Measurements from ENCODE around the gene RBM33.

Gene RBM33

GRCh38 chr7:155744971-155745683 lies 100.7 kb downstream of the RBM33 start:
- DNase-seq (ENCODE audit: low read depth): no peak
- TF ChIP-seq, protein P1, sequence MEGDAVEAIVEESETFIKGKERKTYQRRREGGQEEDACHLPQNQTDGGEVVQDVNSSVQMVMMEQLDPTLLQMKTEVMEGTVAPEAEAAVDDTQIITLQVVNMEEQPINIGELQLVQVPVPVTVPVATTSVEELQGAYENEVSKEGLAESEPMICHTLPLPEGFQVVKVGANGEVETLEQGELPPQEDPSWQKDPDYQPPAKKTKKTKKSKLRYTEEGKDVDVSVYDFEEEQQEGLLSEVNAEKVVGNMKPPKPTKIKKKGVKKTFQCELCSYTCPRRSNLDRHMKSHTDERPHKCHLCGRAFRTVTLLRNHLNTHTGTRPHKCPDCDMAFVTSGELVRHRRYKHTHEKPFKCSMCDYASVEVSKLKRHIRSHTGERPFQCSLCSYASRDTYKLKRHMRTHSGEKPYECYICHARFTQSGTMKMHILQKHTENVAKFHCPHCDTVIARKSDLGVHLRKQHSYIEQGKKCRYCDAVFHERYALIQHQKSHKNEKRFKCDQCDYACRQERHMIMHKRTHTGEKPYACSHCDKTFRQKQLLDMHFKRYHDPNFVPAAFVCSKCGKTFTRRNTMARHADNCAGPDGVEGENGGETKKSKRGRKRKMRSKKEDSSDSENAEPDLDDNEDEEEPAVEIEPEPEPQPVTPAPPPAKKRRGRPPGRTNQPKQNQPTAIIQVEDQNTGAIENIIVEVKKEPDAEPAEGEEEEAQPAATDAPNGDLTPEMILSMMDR (IDR thresholded peaks at IDR 0.05; ENCODE audit: control insufficient read depth, insufficient read depth, low read depth, low read length, missing control alignments): no peak
- H3K4me3 ChIP-seq (ENCODE audit: control insufficient read depth, low read depth, low read length): no peak overlapping the region

DNA sequence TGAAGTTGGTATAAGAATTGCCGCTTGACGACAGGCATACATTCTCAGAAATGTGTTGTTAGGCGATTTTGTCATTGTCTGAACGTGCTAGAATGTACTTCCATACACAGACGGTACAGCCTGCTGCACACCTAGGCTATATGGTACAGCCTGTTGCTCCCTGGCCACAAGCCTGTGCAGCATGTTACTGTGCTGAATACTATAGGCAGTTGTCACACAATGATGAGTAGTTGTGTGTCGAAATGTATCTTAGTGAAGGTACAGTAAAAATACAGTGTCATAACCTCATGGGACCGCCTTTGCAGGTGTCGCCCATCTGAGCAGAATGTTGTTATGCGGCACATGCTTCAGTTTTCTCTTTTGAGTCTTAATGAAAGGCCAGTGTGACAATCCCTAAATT lies 101.3 kb downstream of the RBM33 start:
- no peak overlapping the region for H3K4me3 ChIP-seq (ENCODE audit: control insufficient read depth, low read depth, low read length)
- TF ChIP-seq, protein P1 (IDR thresholded peaks at IDR 0.05; ENCODE audit: control insufficient read depth, insufficient read depth, low read depth, low read length, missing control alignments): no peak
- DNase-seq (ENCODE audit: low read depth): no peak

- no peak overlapping the region for H3K4me3 ChIP-seq (ENCODE audit: control insufficient read depth, low read depth, low read length)
- DNase-seq (ENCODE audit: low read depth): no peak
- TF ChIP-seq, protein P1 (IDR thresholded peaks at IDR 0.05; ENCODE audit: control insufficient read depth, insufficient read depth, low read depth, low read length, missing control alignments): no peak
Observed at GRCh38 chr7:155746188-155746587, 101.7 kb downstream of the RBM33 start.

DNA sequence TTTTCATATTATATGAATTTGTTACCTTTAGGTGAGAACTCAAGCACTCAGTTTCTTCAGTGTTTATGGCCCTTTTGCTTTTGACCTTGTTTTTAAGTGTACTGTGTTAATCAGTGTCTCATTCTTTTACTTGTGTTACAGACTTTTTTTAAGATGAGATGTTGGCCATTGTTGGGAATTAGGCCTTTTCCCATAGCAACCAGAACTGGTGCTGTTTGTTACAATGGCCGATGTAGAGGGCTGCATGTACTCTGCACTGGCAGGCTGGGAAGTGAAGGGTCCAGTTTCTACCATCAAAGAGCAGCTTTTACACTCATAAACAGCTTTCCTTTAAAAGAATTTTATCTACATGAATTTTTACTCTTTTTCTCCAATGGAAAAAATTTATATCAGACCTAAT lies 102.7 kb downstream of the RBM33 start:
- H3K4me3 ChIP-seq (ENCODE audit: control insufficient read depth, low read depth, low read length): no peak overlapping the region
- DNase-seq (ENCODE audit: low read depth): no peak
- TF ChIP-seq, protein P1 (IDR thresholded peaks at IDR 0.05; ENCODE audit: control insufficient read depth, insufficient read depth, low read depth, low read length, missing control alignments): no peak

GRCh38 chr7:155749578-155749977 lies 105.1 kb downstream of the RBM33 start:
- no peak overlapping the region for H3K4me3 ChIP-seq (ENCODE audit: control insufficient read depth, low read depth, low read length)
- TF ChIP-seq, protein P1 (IDR thresholded peaks at IDR 0.05; ENCODE audit: control insufficient read depth, insufficient read depth, low read depth, low read length, missing control alignments): no peak
- DNase-seq (ENCODE audit: low read depth): no peak

DNA sequence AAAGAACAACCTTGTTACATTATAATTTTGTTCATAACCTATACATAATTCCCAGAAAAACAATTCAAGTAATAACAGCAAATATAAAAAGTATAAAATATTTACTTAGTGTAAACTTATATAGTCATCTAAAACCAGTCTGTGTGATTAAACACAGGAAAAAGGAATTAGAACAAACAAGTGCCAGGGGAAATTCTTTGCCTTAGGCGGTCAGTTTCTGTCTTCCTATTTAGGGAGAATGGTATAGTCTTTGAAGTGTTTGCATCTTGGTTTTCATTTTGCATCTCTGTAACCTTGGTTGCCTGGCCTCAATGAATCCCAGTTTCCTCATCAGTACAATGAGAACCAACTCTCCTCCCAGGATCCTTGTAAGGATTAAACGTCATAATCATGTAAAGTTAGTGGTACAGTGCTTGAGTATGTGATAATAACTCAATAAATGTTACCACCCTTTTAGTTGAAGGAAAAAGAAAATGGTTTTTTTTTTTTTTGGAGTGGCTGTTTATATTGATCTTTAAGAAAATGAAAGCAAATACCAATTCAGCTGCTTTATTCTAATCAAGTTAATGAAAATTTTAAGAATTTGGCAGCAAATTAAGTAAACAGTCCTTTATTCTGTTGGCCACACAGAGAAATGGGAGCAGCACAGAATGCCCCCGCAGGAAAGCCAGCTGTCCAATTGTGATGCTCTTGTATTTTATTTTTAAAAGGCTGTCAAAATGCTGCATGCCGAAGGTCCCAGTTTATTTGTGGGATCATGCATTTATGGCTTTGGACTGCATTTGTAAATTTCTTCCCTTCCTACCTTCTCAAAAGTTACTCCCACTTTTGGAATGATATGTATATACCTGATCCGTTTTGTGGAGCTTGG lies 106.0 kb downstream of the RBM33 start:
- no peak overlapping the region for H3K4me3 ChIP-seq (ENCODE audit: control insufficient read depth, low read depth, low read length)
- TF ChIP-seq, protein P1 (IDR thresholded peaks at IDR 0.05; ENCODE audit: control insufficient read depth, insufficient read depth, low read depth, low read length, missing control alignments): no peak
- no peak for DNase-seq (ENCODE audit: low read depth)
